ENCODE results near the gene ZNF385A. TPM values are rescaled to one million over a fixed set of nuclear protein-coding genes. Genes with fewer than 3 reads are reported as not detected.

Gene ZNF385A
- total and polyA plus RNA-seq, 2 of the 4 experiments (the other 2 are of a cell fraction): 0.36 to 2.5 TPM

DNA sequence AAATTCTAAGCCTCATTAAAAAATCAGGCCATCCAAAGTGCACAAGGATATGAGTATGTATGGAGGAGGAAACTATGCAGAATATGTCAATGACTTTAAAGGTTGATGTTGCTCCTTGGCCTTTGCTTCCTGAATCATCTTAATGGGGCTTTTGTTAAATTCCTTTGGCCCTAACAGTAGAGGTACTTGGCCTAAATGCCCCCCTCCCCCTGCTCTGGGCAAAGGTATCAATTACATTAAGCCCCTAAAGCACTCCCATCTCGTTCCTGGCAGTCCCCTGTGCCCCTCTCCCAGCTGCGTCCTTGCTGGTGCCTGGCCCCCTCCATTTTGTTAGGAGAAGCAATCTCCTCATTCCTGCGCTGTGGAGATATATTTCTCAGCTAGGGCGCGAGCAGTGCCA, 54.8 kb downstream of the ZNF385A start:
- Histone ChIP-seq H3K4me1 (ENCODE audit: control insufficient read depth, insufficient read depth, low read length) (peaks cover 7% of the 10 kb centered on the region), H3K79me1 (ENCODE audit: low read depth in 1 of 2, low read length in 2 of 2) (peaks cover 14 to 66% of the 10 kb centered on the region in 2 experiments; a peak in 3 of 4 replicates), H4K5ac (ENCODE audit: low read depth, low read length) (no peak overlapping the region), H3K4ac (ENCODE audit: low read depth, low read length) (no peak overlapping the region), H3K56ac (ENCODE audit: extremely low read depth, insufficient read depth, low read length) (no peak overlapping the region), H3K27ac (ENCODE audit: insufficient read depth, low read length) (no peak overlapping the region), H3K14ac (replicated peaks; ENCODE audit: low read depth, low read length) (no peak overlapping the region), H3K9me3 (ENCODE audit: control insufficient read depth, insufficient read depth, low read length) (no peaks in the 10 kb centered on the region), H4K20me1 (ENCODE audit: insufficient read depth, low read length) (peaks cover 21% of the 10 kb centered on the region; the same call in 1 of the 2 replicates), H3K9ac (ENCODE audit: low read depth, low read length) (no peak overlapping the region), H2BK15ac (ENCODE audit: low read depth, low read length) (no peak overlapping the region), H2BK120ac (ENCODE audit: low read depth, low read length) (no peak overlapping the region), H3K36me3 (ENCODE audit: control insufficient read depth, insufficient read depth, low read length) (0 out of 2 replicates have a peak, but pooled peaks cover 4% of the 10 kb centered on the region), H3K23ac (ENCODE audit: low read depth, low read length) (peak overlapping the region; percentile 10; the same call in 1 of the 2 replicates), H4K8ac (ENCODE audit: low read depth in 2 of 2, low read length in 2 of 2) (peak overlapping the region in 1 of 2 experiments; percentile 64; a peak in 1 of 4 replicates), H2AK9ac (replicated peaks; ENCODE audit: low read depth, low read length, poor library complexity) (peak overlapping the region; percentile 82), H4K91ac (ENCODE audit: insufficient read depth, low read depth, low read length) (no peak overlapping the region), H2AFZ (replicated peaks; ENCODE audit: low read length, poor library complexity) (no peak overlapping the region), H2BK5ac (ENCODE audit: low read depth, low read length, poor library complexity, severe bottlenecking) (peak overlapping the region; percentile 52), H3K4me3 (ENCODE audit: insufficient read depth, low read depth, low read length) (no peak overlapping the region), H2AK5ac (ENCODE audit: low read depth, low read length) (no peak overlapping the region; the same call in 1 of the 2 replicates), H3K18ac (ENCODE audit: low read depth, low read length) (no peak overlapping the region), H3K4me2 (ENCODE audit: low read depth, low read length) (no peak overlapping the region), H3K27me3 (ENCODE audit: control insufficient read depth, insufficient read depth, low read length) (no peaks in the 10 kb centered on the region), H3K9me1 (ENCODE audit: insufficient read depth, low read length) (peaks cover 7% of the 10 kb centered on the region), H2BK20ac (ENCODE audit: low read depth, low read length) (no peak overlapping the region)
- no CpG with 5 or more reads among the region's 5 CpGs for WGBS, 2 experiments (ENCODE audit: extremely low coverage in 2 of 2, insufficient read length in 1 of 2)
- in situ Hi-C loops (cut with MboI; ENCODE audit: low sequenced_read_pairs): no loop called here
- ChIA-PET POLR2A (ENCODE audit: unreplicated experiment) (no interaction called here), CTCF (no interaction called here)
- TF ChIP-seq RFX5 (IDR thresholded peaks at IDR 0.05; ENCODE audit: low read depth, low read length): no peak
- no peak for TF ChIP-seq MXI1 (IDR thresholded peaks at IDR 0.05; ENCODE audit: borderline replicate concordance, low read depth, low read length)
- no peak for TF ChIP-seq MAZ (IDR thresholded peaks at IDR 0.05; ENCODE audit: borderline replicate concordance, low read depth, low read length)
- no peak for TF ChIP-seq MAFK (IDR thresholded peaks at IDR 0.05; ENCODE audit: low read depth, low read length)
- no peak for TF ChIP-seq SMC3 (IDR thresholded peaks at IDR 0.05; ENCODE audit: low read depth, low read length)
- no peak for TF ChIP-seq CEBPB (IDR thresholded peaks at IDR 0.05; ENCODE audit: low read depth, low read length)
- no peak for TF ChIP-seq NFE2L2 (IDR thresholded peaks at IDR 0.05; ENCODE audit: low read depth, low read length)
- TF ChIP-seq BHLHE40 (IDR thresholded peaks at IDR 0.05; ENCODE audit: low read depth, low read length): no peak
- no peak for TF ChIP-seq RCOR1 (IDR thresholded peaks at IDR 0.05; ENCODE audit: insufficient replicate concordance, low read length)
- TF ChIP-seq FOS (IDR thresholded peaks at IDR 0.05; ENCODE audit: low read depth, low read length): no peak
- no TSS peak for BruUV-seq (replicated peaks)
- ATAC-seq (ENCODE audit: low read depth) (no peak), DNase-seq (no peak)
- intact Hi-C loops (cut with micrococcal nuclease): no loop called here
- dilution Hi-C loops (cut with HindIII; ENCODE audit: low sequenced_read_pairs, unreplicated experiment): no loop called here
